Adrenal gland (tissue), 12 donors: ENCODE results near the gene NPTXR. TPM values are rescaled to one million over a fixed set of nuclear protein-coding genes. Genes with fewer than 3 reads are reported as not detected.
A peak's percentile ranks its signal among the peaks of the same experiment; 100 is the strongest.

ENCODE experiments used
- DNase-seq, 7 donors: peaks; one replicate each; pipeline ENCODE4 v3.0.0-alpha.2; 2019 to 2020
- H3K27ac ChIP-seq, 5 donors: fragments of 200-600 bp; sonication (generic) in 4 of 5; 1 replicate in 3 of 5; 2 replicates in 2 of 5; pipeline versions ENCODE4 v1.5.1 to v1.8.0; 2016 to 2020; ENCODE audit warnings: mild to moderate bottlenecking in 1 of 5
- H3K27me3 ChIP-seq: fragments of 200-600 bp; 2 replicates; pipeline ENCODE4 v1.8.0; 2021
- H3K36me3 ChIP-seq, 2 donors: fragments of 200-600 bp; replicated peaks in 1 of 2; 1 replicate in 1 of 2; 2 replicates in 1 of 2; pipeline versions ENCODE4 v1.5.1 to v1.8.0; 2018 to 2022
- H3K4me1 ChIP-seq, 2 donors: fragments of 200-600 bp; replicated peaks in 1 of 2; 1 replicate in 1 of 2; 2 replicates in 1 of 2; pipeline versions ENCODE4 v1.5.1 to v1.8.0; 2018 to 2021
- H3K4me3 ChIP-seq, 4 donors: fragments of 200-600 bp; sonication (generic) in 3 of 4; one replicate each; pipeline ENCODE4 v1.5.1; 2016 to 2018
- H3K9me3 ChIP-seq, 3 donors: fragments of 200-600 bp; sonication (generic) in 1 of 3; replicated peaks in 1 of 3; 1 replicate in 2 of 3; 2 replicates in 1 of 3; pipeline versions ENCODE4 v1.5.1 to v1.8.0; 2016 to 2021
- POLR2A ChIP-seq, 2 donors: fragments of 450-650 bp; IDR thresholded peaks; one replicate each; pipeline ENCODE4 v1.6.1; 2017; ENCODE audit warnings: antibody characterized with exemption in 2 of 2, mild to moderate bottlenecking in 2 of 2, moderate library complexity in 1 of 2
- WGBS, 4 donors: extraction: QIAGEN DNeasy Blood & Tissue Kit in 2 of 4; methylation state at CpG; one replicate each; pipeline versions ENCODE4 v1.1.5 to v1.1.7; 2013 to 2017; 5-methylcytosine and 5-hydroxymethylcytosine counted together
- intact Hi-C, 2 donors: fragments of 100-400 bp; cut with DNase I; formaldehyde crosslinking; loops; one replicate each; pipeline versions ENCODE4 v1.14.1 to v1.15.0; 2022 to 2023
- polyA plus RNA-seq, 3 donors: library from polyadenylated mRNA; stranded (reverse); fragments of 200-250 nt in 2 of 3; fragments of 350-450 nt in 1 of 3; fragmentation: Illumina TruSeq in 1 of 3; extraction: RNeasy Lipid Tissue Mini Kit (QIAGEN cat#74804) in 1 of 3; gene quantifications; one replicate each; pipeline ENCODE4 v1.2.3, GENCODE V29; 2013 to 2014
- total RNA-seq, 9 donors: library from RNA; depleted of rRNA in 4 of 9; stranded (reverse); fragments of >200 nt in 4 of 9; fragments of 120-200 nt in 1 of 9; fragmentation: NEBNext Ultra II Directional in 1 of 9; extraction: Animal tissue kit (Norgen Biotek cat#: 25700) in 1 of 9; gene quantifications; one replicate each; pipeline versions ENCODE4 v1.1.0 to v1.2.4, GENCODE V29; 2013 to 2023
- TF ChIP-seq, protein P1 (sequence below), 6 experiments: fragments of 450-650 bp in 4 of 6; fragments of 200-600 bp in 2 of 6; sonication (generic) in 1 of 6; IDR thresholded peaks; 1 replicate in 5 of 6; 2 replicates in 1 of 6; pipeline versions ENCODE4 v1.5.1 to v1.8.0; 2016 to 2021; ENCODE audit warnings: antibody characterized with exemption in 6 of 6, mild to moderate bottlenecking in 2 of 6, moderate library complexity in 1 of 6
- donor health status: healthy with polysubstance abuse.
- donor health status: Bipolar disorder and iron deficiency.
- donor health status: DM: yes; HTN: yes; CAD: no.
- donor health status: DM: no; HTN: no; CAD: no.
- donor health status: DM: no; HTN: no; CAD: no.
- donor health status: DM: yes; HTN: yes; CAD: no.

Gene NPTXR
- total and polyA plus RNA-seq, 12 donors = 1.2 to 26.9 (median 10.5) TPM

DNA sequence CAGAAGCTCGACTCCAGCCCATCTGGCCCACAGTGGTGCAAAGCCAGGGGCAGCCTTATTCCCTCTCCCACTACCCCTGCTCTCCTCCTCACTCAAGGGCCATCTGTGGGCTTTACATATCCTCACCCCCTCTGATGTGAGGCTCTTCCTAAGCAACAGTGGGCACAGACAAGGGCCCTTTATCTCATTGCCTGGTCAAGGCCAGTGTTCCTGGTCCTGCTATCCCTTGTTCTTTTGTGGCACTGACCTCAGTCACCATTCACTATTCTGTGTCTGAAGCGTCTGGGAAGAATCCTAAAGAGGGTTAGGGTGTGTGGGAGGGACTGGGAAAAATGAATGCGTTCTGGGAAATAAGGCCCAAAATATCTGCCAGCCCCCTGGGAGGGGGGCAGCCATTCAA lies 57.2 kb downstream of the NPTXR start:
- no peaks in the 10 kb centered on the region for H3K27me3 ChIP-seq
- H3K36me3 ChIP-seq = peaks cover 0 to 4% of the 10 kb centered on the region in 2 donors
- TF ChIP-seq, protein P1, sequence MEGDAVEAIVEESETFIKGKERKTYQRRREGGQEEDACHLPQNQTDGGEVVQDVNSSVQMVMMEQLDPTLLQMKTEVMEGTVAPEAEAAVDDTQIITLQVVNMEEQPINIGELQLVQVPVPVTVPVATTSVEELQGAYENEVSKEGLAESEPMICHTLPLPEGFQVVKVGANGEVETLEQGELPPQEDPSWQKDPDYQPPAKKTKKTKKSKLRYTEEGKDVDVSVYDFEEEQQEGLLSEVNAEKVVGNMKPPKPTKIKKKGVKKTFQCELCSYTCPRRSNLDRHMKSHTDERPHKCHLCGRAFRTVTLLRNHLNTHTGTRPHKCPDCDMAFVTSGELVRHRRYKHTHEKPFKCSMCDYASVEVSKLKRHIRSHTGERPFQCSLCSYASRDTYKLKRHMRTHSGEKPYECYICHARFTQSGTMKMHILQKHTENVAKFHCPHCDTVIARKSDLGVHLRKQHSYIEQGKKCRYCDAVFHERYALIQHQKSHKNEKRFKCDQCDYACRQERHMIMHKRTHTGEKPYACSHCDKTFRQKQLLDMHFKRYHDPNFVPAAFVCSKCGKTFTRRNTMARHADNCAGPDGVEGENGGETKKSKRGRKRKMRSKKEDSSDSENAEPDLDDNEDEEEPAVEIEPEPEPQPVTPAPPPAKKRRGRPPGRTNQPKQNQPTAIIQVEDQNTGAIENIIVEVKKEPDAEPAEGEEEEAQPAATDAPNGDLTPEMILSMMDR (IDR thresholded peaks at IDR 0.05) = no peak
- no peak for TF ChIP-seq POLR2A (IDR thresholded peaks at IDR 0.05)
- no peaks in the 10 kb centered on the region for H3K9me3 ChIP-seq
- WGBS, 4 donors = 50 to 62% (median 60%) methylated on average over 3 of the region's 3 CpGs
- intact Hi-C loops = no loop called here
- DNase-seq = peak in 1 of 7 donors; percentile 13
- peaks cover 36 to 51% of the 10 kb centered on the region in 2 donors for H3K4me1 ChIP-seq
- no peak overlapping the region for H3K4me3 ChIP-seq
- H3K27ac ChIP-seq = peak overlapping the region in 4 of 5 donors; percentile 14 to 90 (median 70)

DNA sequence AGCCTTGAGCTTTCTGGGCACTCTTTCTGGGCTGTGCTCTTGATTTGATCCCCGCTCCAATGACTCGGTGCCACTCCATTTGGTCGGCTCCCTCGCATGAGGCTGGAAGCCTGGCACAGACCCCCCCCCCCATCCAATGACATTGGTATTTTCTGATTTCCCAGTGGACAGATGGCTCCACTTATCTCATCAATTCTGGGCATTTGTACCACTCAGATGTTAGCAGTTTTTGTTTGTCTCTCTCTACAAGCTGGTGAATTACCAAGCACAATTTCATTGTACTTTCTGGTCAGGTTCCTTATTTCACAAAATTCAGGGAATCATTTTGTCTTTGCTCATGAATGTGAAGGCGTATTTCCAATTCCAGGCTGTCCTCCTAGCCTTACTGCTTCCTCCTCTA lies 59.0 kb downstream of the NPTXR start:
- no peak overlapping the region for H3K4me3 ChIP-seq
- H3K4me1 ChIP-seq = peaks cover 36 to 51% of the 10 kb centered on the region in 2 donors
- TF ChIP-seq POLR2A (IDR thresholded peaks at IDR 0.05) = no peak
- TF ChIP-seq, protein P1 (IDR thresholded peaks at IDR 0.05) = no peak
- peak overlapping the region in 1 of 5 donors; percentile 90 for H3K27ac ChIP-seq
- no peaks in the 10 kb centered on the region for H3K27me3 ChIP-seq
- 57 to 78% (median 66%) methylated on average over 5 of the region's 5 CpGs for WGBS, 4 donors
- H3K9me3 ChIP-seq = no peaks in the 10 kb centered on the region
- intact Hi-C loops = no loop called here
- H3K36me3 ChIP-seq = peaks cover 0 to 6% of the 10 kb centered on the region in 2 donors
- no peak for DNase-seq

DNA sequence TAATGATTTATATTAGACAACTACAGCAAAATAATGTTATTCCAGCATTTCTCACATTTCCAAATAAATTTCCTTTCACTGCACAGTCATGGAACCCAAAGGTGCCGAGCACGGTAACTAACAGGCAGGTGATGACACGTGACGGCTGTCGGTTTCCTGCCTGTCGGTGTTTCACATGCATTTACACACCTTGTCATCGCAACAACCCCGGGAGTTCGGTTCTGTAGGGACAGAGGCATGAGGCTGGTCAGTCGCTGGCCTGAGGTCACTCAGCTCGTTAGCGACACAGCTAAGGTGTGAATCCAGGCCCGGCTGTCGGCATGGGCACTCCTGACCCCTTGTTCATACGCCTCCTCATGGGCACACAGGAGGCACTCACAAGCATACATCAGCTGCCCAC lies 59.8 kb downstream of the NPTXR start:
- Histone ChIP-seq H3K36me3 (peaks cover 0 to 6% of the 10 kb centered on the region in 2 donors), H3K27ac (no peak overlapping the region), H3K4me3 (no peak overlapping the region), H3K27me3 (no peaks in the 10 kb centered on the region), H3K4me1 (peaks cover 34 to 46% of the 10 kb centered on the region in 2 donors), H3K9me3 (no peaks in the 10 kb centered on the region)
- DNase-seq = no peak
- no peak for TF ChIP-seq POLR2A (IDR thresholded peaks at IDR 0.05)
- TF ChIP-seq, protein P1 (IDR thresholded peaks at IDR 0.05) = no peak
- 92 to 96% (median 96%) methylated on average over 15 of the region's 15 CpGs for WGBS, 4 donors
- intact Hi-C loops = no loop called here

DNA sequence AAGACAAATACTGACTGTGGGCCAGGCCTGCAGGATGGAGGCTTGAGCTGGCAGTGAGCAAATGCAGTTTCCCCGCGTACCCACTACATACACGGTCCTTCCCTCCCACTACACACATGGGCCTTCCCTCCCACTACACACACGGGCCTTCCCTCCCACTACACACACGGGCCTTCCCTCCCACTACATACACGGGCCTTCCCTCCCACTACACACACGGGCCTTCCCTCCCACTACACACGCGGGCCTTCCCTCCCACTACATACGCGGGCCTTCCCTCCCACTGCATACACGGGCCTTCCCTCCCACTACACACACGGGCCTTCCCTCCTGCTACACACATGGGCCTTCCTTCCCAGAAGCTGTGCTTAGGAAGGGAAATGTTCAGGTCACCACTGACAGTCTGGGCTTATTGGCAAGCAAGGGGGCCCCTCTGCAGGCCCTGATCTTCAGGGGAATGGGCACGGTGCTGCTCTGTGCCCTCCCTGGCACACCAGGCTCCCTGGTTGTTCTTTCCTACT lies 60.7 kb downstream of the NPTXR start:
- H3K4me3 ChIP-seq = no peak overlapping the region
- peaks cover 28 to 38% of the 10 kb centered on the region in 2 donors for H3K4me1 ChIP-seq
- peaks cover 0 to 6% of the 10 kb centered on the region in 2 donors for H3K36me3 ChIP-seq
- no peaks in the 10 kb centered on the region for H3K9me3 ChIP-seq
- intact Hi-C loops = no loop called here
- TF ChIP-seq POLR2A (IDR thresholded peaks at IDR 0.05) = no peak
- TF ChIP-seq, protein P1 (IDR thresholded peaks at IDR 0.05) = no peak
- 70 to 79% (median 74%) methylated on average over 14 of the region's 14 CpGs for WGBS, 4 donors
- DNase-seq = no peak
- no peak overlapping the region for H3K27ac ChIP-seq
- H3K27me3 ChIP-seq = no peaks in the 10 kb centered on the region
